SK-N-SH (cell line): Measurements from ENCODE around the gene MS4A8. TPM values are rescaled to one million over a fixed set of nuclear protein-coding genes. Genes with fewer than 3 reads are reported as not detected.

Source experiments
- CTCF ChIA-PET: fragments of 300-600, 350-600 bp; formaldehyde crosslinking; extraction: SDS; loops from one replicate; lab custom pipeline; 2021; lab: Yijun Ruan, JAX
- POLR2A ChIA-PET: fragments of 350-600 bp; sonication (Branson Sonifier 250); formaldehyde crosslinking; extraction: SDS; loops from one replicate; lab custom pipeline; 2020; ENCODE audit warnings: antibody characterized with exemption, inconsistent platforms; lab: Yijun Ruan, JAX
- DNase-seq: peaks from one replicate; pipeline ENCODE4 v3.0.0; 2012
- H2AFZ ChIP-seq: fragments of 200-600 bp; sonication (generic); 2 replicates; pipeline ENCODE4 v1.8.1; 2016; ENCODE audit warnings: antibody characterized with exemption, mild to moderate bottlenecking, low read depth
- H3F3A ChIP-seq: fragments of 200-600 bp; sonication (generic); replicated peaks from 2 replicates; pipeline ENCODE3; 2016; ENCODE audit warnings: antibody characterized with exemption, mild to moderate bottlenecking; ENCODE audit not compliant: insufficient read depth
- H3K27ac ChIP-seq, 2 experiments: fragments of 200-500 bp in 1 of 2; fragments of 200-600 bp in 1 of 2; sonication (Bioruptor generic) in 1 of 2; sonication (generic), shearing (Covaris generic) in 1 of 2; 2 replicates each; pipeline versions ENCODE4 v1.5.1 to v1.6.1; 2014 to 2016; ENCODE audit warnings: low read depth in 2 of 2, inconsistent platforms in 1 of 2, low read length in 1 of 2, mild to moderate bottlenecking in 1 of 2, mixed read lengths in 1 of 2
- H3K27me3 ChIP-seq: fragments of 200-600 bp; sonication (generic), shearing (Covaris generic); 2 replicates; pipeline ENCODE4 v1.6.1; 2016; ENCODE audit warnings: mixed run types; ENCODE audit not compliant: insufficient read depth
- H3K36me3 ChIP-seq, 2 experiments: fragments of 200-500 bp in 1 of 2; fragments of 200-600 bp in 1 of 2; sonication (Bioruptor generic) in 1 of 2; sonication (generic) in 1 of 2; replicated peaks in 1 of 2; 2 replicates each; pipeline versions ENCODE3 to v1.5.1; 2014 to 2016; ENCODE audit warnings: low read length in 1 of 2, mild to moderate bottlenecking in 1 of 2; ENCODE audit not compliant: insufficient read depth in 2 of 2, control insufficient read depth in 1 of 2
- H3K4me1 ChIP-seq, 2 experiments: fragments of 200-500 bp in 1 of 2; fragments of 200-600 bp in 1 of 2; sonication (Bioruptor generic) in 1 of 2; sonication (generic), shearing (Covaris generic) in 1 of 2; 2 replicates each; pipeline versions ENCODE4 v1.5.1 to v1.6.1; 2014 to 2016; ENCODE audit warnings: low read depth in 1 of 2, low read length in 1 of 2, mixed run types in 1 of 2; ENCODE audit not compliant: insufficient read depth in 2 of 2, control insufficient read depth in 1 of 2
- H3K4me2 ChIP-seq: fragments of 200-600 bp; sonication (generic), shearing (Covaris generic); 2 replicates; pipeline ENCODE4 v1.6.1; 2017; ENCODE audit warnings: mixed run types
- H3K4me3 ChIP-seq, 2 experiments: fragments of 200-500 bp in 1 of 2; fragments of 200-600 bp in 1 of 2; sonication (Bioruptor generic) in 1 of 2; sonication (generic), shearing (Covaris generic) in 1 of 2; 2 replicates each; pipeline versions ENCODE4 v1.5.1 to v1.8.1; 2014 to 2016; ENCODE audit warnings: low read depth in 2 of 2, inconsistent platforms in 1 of 2, low read length in 1 of 2, mild to moderate bottlenecking in 1 of 2, mixed read lengths in 1 of 2, moderate library complexity in 1 of 2
- H3K79me2 ChIP-seq: fragments of 200-600 bp; sonication (generic); 2 replicates; pipeline ENCODE4 v1.8.1; 2017; ENCODE audit warnings: mild to moderate bottlenecking; ENCODE audit not compliant: insufficient read depth
- H3K9ac ChIP-seq: fragments of 200-600 bp; sonication (generic); 2 replicates; pipeline ENCODE4 v1.6.1; 2017; ENCODE audit warnings: mixed run types
- H3K9me2 ChIP-seq: fragments of 200-600 bp; sonication (generic); 2 replicates; pipeline ENCODE4 v1.6.1; 2017; ENCODE audit warnings: mixed run types
- H3K9me3 ChIP-seq: fragments of 200-600 bp; sonication (generic); 2 replicates; pipeline ENCODE4 v1.6.1; 2017; ENCODE audit warnings: mixed run types, mild to moderate bottlenecking, moderate library complexity
- H4K20me1 ChIP-seq: fragments of 200-600 bp; sonication (generic); 2 replicates; pipeline ENCODE4 v1.6.1; 2017; ENCODE audit warnings: mild to moderate bottlenecking, mixed run types; ENCODE audit not compliant: insufficient read depth
- CTCF ChIP-seq: fragments of 200-600 bp; sonication (generic); IDR thresholded peaks from 2 replicates; pipeline ENCODE4 v1.6.1; 2017; ENCODE audit warnings: antibody characterized with exemption, mild to moderate bottlenecking, moderate library complexity
- ELF1 ChIP-seq: IDR thresholded peaks from 2 replicates; pipeline ENCODE4 v1.4.0; 2012
- EP300 ChIP-seq, 2 experiments: IDR thresholded peaks; 2 replicates each; pipeline versions ENCODE4 v1.4.0 to v1.6.1; 2012; ENCODE audit warnings: borderline replicate concordance in 1 of 2, low read depth in 1 of 2, low read length in 1 of 2
- EZH2phosphoT487 ChIP-seq: fragments of 200-600 bp; sonication (generic); IDR thresholded peaks from 2 replicates; pipeline ENCODE4 v1.6.1; 2017; ENCODE audit warnings: low read depth, mixed run types, mild to moderate bottlenecking, antibody characterized with exemption, moderate library complexity, borderline replicate concordance
- FOSL2 ChIP-seq: IDR thresholded peaks from 2 replicates; pipeline ENCODE4 v1.4.0; 2012; ENCODE audit warnings: low read depth, mild to moderate bottlenecking, moderate library complexity, borderline replicate concordance
- GATA2 ChIP-seq: sonication (generic); formaldehyde crosslinking; IDR thresholded peaks from 2 replicates; pipeline ENCODE4 v1.5.0; 2020; ENCODE audit warnings: mild to moderate bottlenecking, missing genetic modification reagents
- NFIC ChIP-seq: IDR thresholded peaks from 2 replicates; pipeline ENCODE4 v1.4.0; 2012; ENCODE audit warnings: borderline replicate concordance
- NRF1 ChIP-seq: IDR thresholded peaks from 2 replicates; pipeline ENCODE4 v1.6.1; 2012; ENCODE audit warnings: low read depth, mild to moderate bottlenecking, low read length
- POLR2AphosphoS5 ChIP-seq: IDR thresholded peaks from 2 replicates; pipeline ENCODE4 v1.6.1; 2012; ENCODE audit warnings: low read depth, low read length
- RAD21 ChIP-seq: IDR thresholded peaks from 2 replicates; pipeline ENCODE4 v1.6.1; 2012; ENCODE audit warnings: mild to moderate bottlenecking, low read length
- RFX5 ChIP-seq: IDR thresholded peaks from 2 replicates; pipeline ENCODE4 v1.6.1; 2012; ENCODE audit warnings: mild to moderate bottlenecking, improper control_type of control experiment, low read length
- SMC3 ChIP-seq: IDR thresholded peaks from 2 replicates; pipeline ENCODE4 v1.6.1; 2012; ENCODE audit warnings: low read depth, low read length, improper control_type of control experiment
- TCF12 ChIP-seq: IDR thresholded peaks from 2 replicates; pipeline ENCODE4 v1.4.0; 2012
- TEAD4 ChIP-seq: IDR thresholded peaks from 2 replicates; pipeline ENCODE4 v1.4.0; 2012; ENCODE audit warnings: mild to moderate bottlenecking, borderline replicate concordance; ENCODE audit not compliant: insufficient read depth
- WGBS: methylation state at CpG from one replicate; pipeline ENCODE4 v1.1.6; 2017; ENCODE audit warnings: low lambda C conversion rate; 5-methylcytosine and 5-hydroxymethylcytosine counted together
- polyA plus RNA-seq, 3 experiments: library from polyadenylated mRNA; depleted of rRNA; stranded (reverse); fragments of >200 nt; gene quantifications; 2 replicates each; pipeline ENCODE4 v1.2.3, GENCODE V29; 2012
- TF ChIP-seq, protein P1 (sequence below): fragments of 150-350 bp; IDR thresholded peaks from 2 replicates; pipeline ENCODE4 v1.6.1; 2016; ENCODE audit warnings: mild to moderate bottlenecking, low read depth, low read length
- TF ChIP-seq, protein P2 (sequence below): IDR thresholded peaks from 2 replicates; pipeline ENCODE4 v1.4.0; 2012; ENCODE audit warnings: low read depth, borderline replicate concordance
- TF ChIP-seq, protein P3 (sequence below): IDR thresholded peaks from 2 replicates; pipeline ENCODE4 v1.4.0; 2012; ENCODE audit warnings: low read depth, borderline replicate concordance
- TF ChIP-seq, protein P4 (sequence below): IDR thresholded peaks from 2 replicates; pipeline ENCODE4 v1.6.1; 2012; ENCODE audit warnings: mild to moderate bottlenecking, low read depth, low read length, moderate library complexity

Gene MS4A8
- polyA plus RNA-seq, 1 of the 3 experiments (the other 2 are of a cell fraction), result not detected

GRCh38 chr11:60724420-60724819 is 25.0 kb downstream of the MS4A8 start, which contains the start of gene MS4A18:
Gene MS4A18, plus strand, starts transcription at chr11:60724720.
- TF ChIP-seq, protein P1, sequence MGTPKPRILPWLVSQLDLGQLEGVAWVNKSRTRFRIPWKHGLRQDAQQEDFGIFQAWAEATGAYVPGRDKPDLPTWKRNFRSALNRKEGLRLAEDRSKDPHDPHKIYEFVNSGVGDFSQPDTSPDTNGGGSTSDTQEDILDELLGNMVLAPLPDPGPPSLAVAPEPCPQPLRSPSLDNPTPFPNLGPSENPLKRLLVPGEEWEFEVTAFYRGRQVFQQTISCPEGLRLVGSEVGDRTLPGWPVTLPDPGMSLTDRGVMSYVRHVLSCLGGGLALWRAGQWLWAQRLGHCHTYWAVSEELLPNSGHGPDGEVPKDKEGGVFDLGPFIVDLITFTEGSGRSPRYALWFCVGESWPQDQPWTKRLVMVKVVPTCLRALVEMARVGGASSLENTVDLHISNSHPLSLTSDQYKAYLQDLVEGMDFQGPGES, result no peak
- TF ChIP-seq, protein P2, sequence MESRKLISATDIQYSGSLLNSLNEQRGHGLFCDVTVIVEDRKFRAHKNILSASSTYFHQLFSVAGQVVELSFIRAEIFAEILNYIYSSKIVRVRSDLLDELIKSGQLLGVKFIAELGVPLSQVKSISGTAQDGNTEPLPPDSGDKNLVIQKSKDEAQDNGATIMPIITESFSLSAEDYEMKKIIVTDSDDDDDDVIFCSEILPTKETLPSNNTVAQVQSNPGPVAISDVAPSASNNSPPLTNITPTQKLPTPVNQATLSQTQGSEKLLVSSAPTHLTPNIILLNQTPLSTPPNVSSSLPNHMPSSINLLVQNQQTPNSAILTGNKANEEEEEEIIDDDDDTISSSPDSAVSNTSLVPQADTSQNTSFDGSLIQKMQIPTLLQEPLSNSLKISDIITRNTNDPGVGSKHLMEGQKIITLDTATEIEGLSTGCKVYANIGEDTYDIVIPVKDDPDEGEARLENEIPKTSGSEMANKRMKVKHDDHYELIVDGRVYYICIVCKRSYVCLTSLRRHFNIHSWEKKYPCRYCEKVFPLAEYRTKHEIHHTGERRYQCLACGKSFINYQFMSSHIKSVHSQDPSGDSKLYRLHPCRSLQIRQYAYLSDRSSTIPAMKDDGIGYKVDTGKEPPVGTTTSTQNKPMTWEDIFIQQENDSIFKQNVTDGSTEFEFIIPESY, result no peak
- TF ChIP-seq, protein P3, sequence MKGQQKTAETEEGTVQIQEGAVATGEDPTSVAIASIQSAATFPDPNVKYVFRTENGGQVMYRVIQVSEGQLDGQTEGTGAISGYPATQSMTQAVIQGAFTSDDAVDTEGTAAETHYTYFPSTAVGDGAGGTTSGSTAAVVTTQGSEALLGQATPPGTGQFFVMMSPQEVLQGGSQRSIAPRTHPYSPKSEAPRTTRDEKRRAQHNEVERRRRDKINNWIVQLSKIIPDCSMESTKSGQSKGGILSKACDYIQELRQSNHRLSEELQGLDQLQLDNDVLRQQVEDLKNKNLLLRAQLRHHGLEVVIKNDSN, result no peak
- TF ChIP-seq TCF12, result no peak
- Histone ChIP-seq H3K9me2 (no peaks in the 10 kb centered on the region), H3K4me2 (no peak within 1 kb of the TSS), H3K9me3 (no peaks in the 10 kb centered on the region), H3K79me2 (no peaks in the 10 kb centered on the region), H3K27ac (no peak within 1 kb of the TSS), H3K4me1 (no peaks in the 10 kb centered on the region), H2AFZ (no peak within 1 kb of the TSS), H3K9ac (no peak within 1 kb of the TSS), H3K27me3 (peaks cover 34% of the 10 kb centered on the region; the same call in 1 of the 2 replicates), H3K36me3 (no peaks in the 10 kb centered on the region), H3K4me3 (no peak within 1 kb of the TSS), H3F3A (no peaks in the 10 kb centered on the region), H4K20me1 (no peaks in the 10 kb centered on the region)
- ChIA-PET CTCF (no interaction called here), POLR2A (no interaction called here)
- WGBS, result 38% methylated on average over 3 of the region's 3 CpGs
- DNase-seq, result no peak

DNA sequence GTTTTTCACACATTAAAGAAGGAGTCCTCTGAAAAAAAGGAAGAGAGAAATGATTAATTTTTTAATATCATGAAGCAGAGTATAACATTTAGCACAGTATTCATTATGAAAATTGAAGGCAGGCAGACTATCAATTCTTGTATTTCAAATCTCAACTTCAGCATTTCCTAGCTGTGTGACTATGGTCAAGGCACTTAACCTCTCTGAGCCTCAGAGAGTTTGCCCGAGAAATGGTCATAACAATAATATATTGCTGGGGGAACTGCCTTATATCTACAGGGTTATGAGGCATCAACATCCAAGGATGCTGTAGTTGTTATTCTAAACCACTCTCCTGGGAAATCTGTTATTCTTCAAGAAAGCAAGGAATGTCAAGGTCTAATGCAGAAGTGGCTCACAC is 26.2 kb downstream of the MS4A8 start:
- Histone ChIP-seq H3K27ac (no peak overlapping the region), H3K9me2 (no peaks in the 10 kb centered on the region), H3K9me3 (no peaks in the 10 kb centered on the region)
- WGBS, result 0% methylated on average over 1 of the region's 1 CpG
- TF ChIP-seq RFX5, result no peak
- no peak for TF ChIP-seq RAD21
- no peak for TF ChIP-seq NFIC
- TF ChIP-seq, protein P3, result no peak
- no peak for TF ChIP-seq NRF1
- no peak for TF ChIP-seq EP300 (IDR thresholded peaks at IDR 0.05; ENCODE audit: borderline replicate concordance in 1 of 2, low read depth in 1 of 2, low read length in 1 of 2)
- TF ChIP-seq GATA2 (CRISPR knock-in tag), result no peak
- TF ChIP-seq, protein P4, sequence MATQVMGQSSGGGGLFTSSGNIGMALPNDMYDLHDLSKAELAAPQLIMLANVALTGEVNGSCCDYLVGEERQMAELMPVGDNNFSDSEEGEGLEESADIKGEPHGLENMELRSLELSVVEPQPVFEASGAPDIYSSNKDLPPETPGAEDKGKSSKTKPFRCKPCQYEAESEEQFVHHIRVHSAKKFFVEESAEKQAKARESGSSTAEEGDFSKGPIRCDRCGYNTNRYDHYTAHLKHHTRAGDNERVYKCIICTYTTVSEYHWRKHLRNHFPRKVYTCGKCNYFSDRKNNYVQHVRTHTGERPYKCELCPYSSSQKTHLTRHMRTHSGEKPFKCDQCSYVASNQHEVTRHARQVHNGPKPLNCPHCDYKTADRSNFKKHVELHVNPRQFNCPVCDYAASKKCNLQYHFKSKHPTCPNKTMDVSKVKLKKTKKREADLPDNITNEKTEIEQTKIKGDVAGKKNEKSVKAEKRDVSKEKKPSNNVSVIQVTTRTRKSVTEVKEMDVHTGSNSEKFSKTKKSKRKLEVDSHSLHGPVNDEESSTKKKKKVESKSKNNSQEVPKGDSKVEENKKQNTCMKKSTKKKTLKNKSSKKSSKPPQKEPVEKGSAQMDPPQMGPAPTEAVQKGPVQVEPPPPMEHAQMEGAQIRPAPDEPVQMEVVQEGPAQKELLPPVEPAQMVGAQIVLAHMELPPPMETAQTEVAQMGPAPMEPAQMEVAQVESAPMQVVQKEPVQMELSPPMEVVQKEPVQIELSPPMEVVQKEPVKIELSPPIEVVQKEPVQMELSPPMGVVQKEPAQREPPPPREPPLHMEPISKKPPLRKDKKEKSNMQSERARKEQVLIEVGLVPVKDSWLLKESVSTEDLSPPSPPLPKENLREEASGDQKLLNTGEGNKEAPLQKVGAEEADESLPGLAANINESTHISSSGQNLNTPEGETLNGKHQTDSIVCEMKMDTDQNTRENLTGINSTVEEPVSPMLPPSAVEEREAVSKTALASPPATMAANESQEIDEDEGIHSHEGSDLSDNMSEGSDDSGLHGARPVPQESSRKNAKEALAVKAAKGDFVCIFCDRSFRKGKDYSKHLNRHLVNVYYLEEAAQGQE, result no peak
- TF ChIP-seq ELF1, result no peak
- no peak for TF ChIP-seq FOSL2
- no peak for TF ChIP-seq SMC3
- no peak for TF ChIP-seq EZH2phosphoT487
- TF ChIP-seq CTCF, result no peak
- no peak for TF ChIP-seq POLR2AphosphoS5
- no peak for TF ChIP-seq TEAD4
- TF ChIP-seq, all 33 proteins: peak for 0
- Histone ChIP-seq H3K27me3 (peaks cover 24% of the 10 kb centered on the region; the same call in 1 of the 2 replicates), H3K9ac (no peak overlapping the region), H3K36me3 (no peaks in the 10 kb centered on the region), H2AFZ (no peak overlapping the region), H3K79me2 (no peaks in the 10 kb centered on the region), H3F3A (no peaks in the 10 kb centered on the region), H4K20me1 (no peaks in the 10 kb centered on the region), H3K4me1 (no peaks in the 10 kb centered on the region), H3K4me2 (no peak overlapping the region), H3K4me3 (no peak overlapping the region)
- POLR2A ChIA-PET, result no interaction called here
- CTCF ChIA-PET, result interaction anchor here (1.0 kb wide), 1 partner anchor 50 kb away, joined by 4 read pairs; no protein-coding TSS in a partner anchor
- DNase-seq, result no peak
